ENCODE results near the gene TMTC2.

Gene TMTC2

GRCh38 chr12:82805812-82806497, 119.2 kb downstream of the TMTC2 start:
- TF ChIP-seq CTCF (IDR thresholded peaks at IDR 0.05; ENCODE audit: low read length, missing control alignments), result no peak
- peak; percentile 29 for DNase-seq (ENCODE audit: low read depth)
- no peak overlapping the region for H3K4me3 ChIP-seq (replicated peaks; ENCODE audit: low read depth, low read length)

DNA sequence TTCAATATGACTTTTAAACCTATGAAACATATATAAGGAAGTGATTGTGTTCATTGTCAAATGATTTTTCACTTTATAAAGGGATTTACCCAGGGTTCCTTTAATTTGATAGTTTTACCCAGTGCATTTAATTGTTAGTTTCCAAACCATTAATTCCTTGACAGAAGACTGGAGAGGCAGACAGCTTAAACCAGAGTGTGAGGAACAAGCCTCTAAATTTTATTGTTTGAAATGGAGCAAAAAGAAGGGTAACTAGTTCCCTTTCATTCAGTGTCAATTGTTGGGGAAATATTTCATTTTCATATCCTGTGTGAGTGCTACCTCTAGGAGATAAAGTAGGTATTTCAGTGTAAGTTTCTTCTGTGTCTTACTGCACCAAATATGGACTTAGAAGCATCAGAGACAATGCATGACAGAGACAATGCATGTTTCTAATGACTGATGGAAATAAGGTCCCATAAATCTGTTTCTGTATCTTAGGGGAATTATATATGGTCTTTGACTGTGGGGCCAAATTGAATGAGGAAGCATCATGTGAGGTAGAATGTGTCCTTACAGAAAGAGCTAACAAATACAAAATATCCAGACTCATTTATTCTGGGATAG, 120.5 kb downstream of the TMTC2 start:
- H3K4me3 ChIP-seq (replicated peaks; ENCODE audit: low read depth, low read length), result no peak overlapping the region
- DNase-seq (ENCODE audit: low read depth), result no peak
- no peak for TF ChIP-seq CTCF (IDR thresholded peaks at IDR 0.05; ENCODE audit: low read length, missing control alignments)

DNA sequence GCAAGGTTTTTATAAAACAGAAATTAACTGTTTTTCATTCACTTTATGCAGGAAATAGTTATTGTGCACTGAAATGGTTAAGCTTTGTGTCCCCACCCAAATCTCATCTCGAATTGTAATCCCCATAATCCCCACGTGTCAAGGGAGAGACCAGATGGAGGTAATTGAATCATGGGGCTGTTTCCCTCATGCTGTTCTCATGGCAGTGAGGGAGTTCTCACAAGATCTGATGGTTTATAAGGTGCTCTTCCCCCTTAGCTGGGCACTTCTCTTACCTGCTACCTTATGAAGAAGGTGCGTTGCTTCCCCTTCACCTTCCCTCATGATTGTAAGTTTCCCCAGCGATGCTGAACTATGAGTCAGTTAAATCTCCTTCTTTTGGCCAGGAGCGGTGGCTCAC, 123.9 kb downstream of the TMTC2 start:
- H3K4me3 ChIP-seq (replicated peaks; ENCODE audit: low read depth, low read length), result no peak overlapping the region
- no peak for DNase-seq (ENCODE audit: low read depth)
- no peak for TF ChIP-seq CTCF (IDR thresholded peaks at IDR 0.05; ENCODE audit: low read length, missing control alignments)

DNA sequence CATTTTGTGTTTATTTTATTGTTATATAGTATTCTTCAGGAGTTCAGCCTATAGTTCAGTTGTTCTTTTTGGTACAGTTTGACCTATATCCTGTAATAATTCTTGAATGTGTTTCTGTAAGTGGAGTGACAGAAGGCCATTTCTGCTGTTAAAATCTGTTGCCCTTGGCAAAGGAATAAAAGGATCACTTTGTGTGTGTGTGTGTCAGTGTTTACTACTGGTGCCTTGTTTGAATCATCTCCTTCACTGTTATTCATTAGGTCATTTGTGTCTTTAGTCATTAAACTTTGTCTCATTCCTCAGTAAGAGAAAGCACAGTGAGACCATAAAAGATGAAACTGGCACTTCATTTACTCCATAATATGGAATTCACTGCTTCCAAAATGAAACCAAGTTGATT, 130.7 kb downstream of the TMTC2 start:
- DNase-seq (ENCODE audit: low read depth), result no peak
- no peak for TF ChIP-seq CTCF (IDR thresholded peaks at IDR 0.05; ENCODE audit: low read length, missing control alignments)
- H3K4me3 ChIP-seq (replicated peaks; ENCODE audit: low read depth, low read length), result no peak overlapping the region

DNA sequence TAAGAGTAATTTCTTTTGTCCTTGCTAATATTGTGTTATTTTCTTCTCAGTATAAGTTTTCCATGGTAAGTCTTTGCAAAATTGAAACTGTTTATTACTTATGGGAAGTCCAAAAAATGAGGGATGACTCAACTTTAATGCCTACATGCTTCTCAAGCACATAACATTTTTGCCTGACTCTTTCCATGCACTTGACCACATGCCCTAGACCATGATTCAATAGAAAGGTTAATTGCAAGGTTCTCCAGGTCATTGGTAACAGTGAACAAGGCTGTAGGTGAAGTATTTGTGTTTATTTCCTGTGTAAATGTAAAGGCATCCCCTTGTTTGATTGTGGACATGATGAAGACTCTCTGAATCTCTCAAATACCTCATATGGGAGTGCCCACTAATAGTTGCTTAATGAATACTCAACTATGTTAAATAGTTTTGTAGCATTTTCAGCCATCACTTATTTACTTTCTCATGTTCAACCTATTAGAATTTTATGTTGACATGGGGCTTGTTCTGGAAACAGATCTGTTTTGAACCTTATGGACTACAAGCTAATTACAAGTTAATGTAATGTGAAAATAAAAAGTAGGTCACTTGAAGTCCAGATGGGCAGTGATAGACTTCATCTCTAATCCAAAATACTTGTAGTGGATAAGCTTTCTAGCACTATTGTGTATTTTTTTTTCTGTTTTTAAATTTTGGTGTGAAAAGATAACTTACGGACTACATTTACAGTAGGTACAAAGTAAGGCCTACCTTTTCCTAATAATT, 131.7 kb downstream of the TMTC2 start:
- TF ChIP-seq CTCF (IDR thresholded peaks at IDR 0.05; ENCODE audit: low read length, missing control alignments), result no peak
- no peak for DNase-seq (ENCODE audit: low read depth)
- no peak overlapping the region for H3K4me3 ChIP-seq (replicated peaks; ENCODE audit: low read depth, low read length)

DNA sequence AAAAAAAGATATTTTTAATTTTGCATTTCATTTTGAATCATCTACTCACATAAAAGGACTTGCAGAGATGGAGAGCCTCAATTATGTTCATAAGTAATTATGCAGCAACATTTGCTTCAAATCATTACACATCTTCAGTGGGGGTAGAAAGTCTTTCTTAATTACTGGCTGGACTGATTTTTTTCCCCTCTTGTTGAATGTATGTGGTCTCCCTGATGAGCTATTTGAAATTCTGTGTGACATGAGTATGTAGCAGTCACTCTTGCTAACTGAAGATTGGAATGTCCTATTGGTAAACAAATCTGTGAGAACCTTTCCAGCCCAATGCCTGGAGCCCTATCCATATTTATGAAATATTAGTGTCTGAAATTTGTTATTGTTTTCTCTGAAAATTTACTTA, 139.8 kb downstream of the TMTC2 start:
- no peak for TF ChIP-seq CTCF (IDR thresholded peaks at IDR 0.05; ENCODE audit: low read length, missing control alignments)
- no peak for DNase-seq (ENCODE audit: low read depth)
- no peak overlapping the region for H3K4me3 ChIP-seq (replicated peaks; ENCODE audit: low read depth, low read length)

Data from fibroblast of pulmonary artery (primary cell).